Ishikawa (cell line): ENCODE measurements around the gene PTPRN2.

Experiments used
- RAD21 ChIP-seq: IDR thresholded peaks from 2 replicates; pipeline ENCODE4 v1.6.1; 2012; ENCODE audit warnings: low read depth
- REST ChIP-seq: IDR thresholded peaks from 2 replicates; pipeline ENCODE4 v1.6.1; 2012; ENCODE audit warnings: low read depth, mild to moderate bottlenecking
- TAF1 ChIP-seq: IDR thresholded peaks from 2 replicates; pipeline ENCODE4 v1.6.1; 2012; ENCODE audit warnings: low read depth, mild to moderate bottlenecking
- TEAD4 ChIP-seq: IDR thresholded peaks from 2 replicates; pipeline ENCODE4 v1.6.1; 2012

GRCh38 chr7:158559356-158559755 is 28.3 kb downstream of the PTPRN2 start:
- TF ChIP-seq TAF1, result no peak
- no peak for TF ChIP-seq RAD21
- TF ChIP-seq REST, result no peak
- no peak for TF ChIP-seq TEAD4
